Ovary (tissue), 9 donors: ENCODE data around the gene IL1RAPL1. TPM values are rescaled to one million over a fixed set of nuclear protein-coding genes. Genes with fewer than 3 reads are reported as not detected.

Experiments
- DNase-seq, 5 donors: peaks; one replicate each; pipeline ENCODE4 v3.0.0-alpha.2; 2019 to 2020
- H3K27ac ChIP-seq, 2 donors: fragments of 200-600 bp; one replicate each; pipeline versions ENCODE4 v1.5.1 to v1.8.0; 2019 to 2022
- H3K27me3 ChIP-seq: fragments of 200-600 bp; one replicate; pipeline ENCODE4 v1.8.0; 2022
- H3K36me3 ChIP-seq: fragments of 200-600 bp; sonication (generic); one replicate; pipeline ENCODE4 v1.5.1; 2019
- H3K4me1 ChIP-seq: one replicate; pipeline ENCODE4 v1.8.1; 2013; ENCODE audit warnings: mild to moderate bottlenecking, moderate library complexity; ENCODE audit not compliant: insufficient read depth
- H3K4me3 ChIP-seq: fragments of 200-600 bp; sonication (generic); one replicate; pipeline ENCODE4 v1.5.1; 2017
- H3K9me3 ChIP-seq, 2 donors: fragments of 200-600 bp in 1 of 2; sonication (generic) in 1 of 2; one replicate each; pipeline versions ENCODE4 v1.5.1 to v1.8.1; 2013 to 2019; ENCODE audit warnings: mild to moderate bottlenecking in 1 of 2, moderate library complexity in 1 of 2
- EP300 ChIP-seq: sonication (generic); formaldehyde crosslinking; IDR thresholded peaks from one replicate; pipeline ENCODE4 v1.6.1; 2017; ENCODE audit warnings: antibody characterized with exemption
- POLR2A ChIP-seq: fragments of 450-650 bp; IDR thresholded peaks from one replicate; pipeline ENCODE4 v1.6.1; 2017; ENCODE audit warnings: antibody characterized with exemption, mild to moderate bottlenecking, moderate library complexity
- WGBS, 3 donors: extraction: QIAGEN DNeasy Blood & Tissue Kit in 1 of 3; methylation state at CpG; one replicate each; pipeline versions ENCODE4 v1.1.5 to v1.1.7; 2013 to 2017; 5-methylcytosine and 5-hydroxymethylcytosine counted together
- intact Hi-C, 4 donors: fragments of 100-400 bp; cut with DNase I; formaldehyde crosslinking; loops; one replicate each; pipeline versions ENCODE4 v1.11.0 to v1.15.1; 2022 to 2023
- polyA plus RNA-seq, 2 donors: library from polyadenylated mRNA; stranded (reverse); fragments of 200-250 nt in 1 of 2; fragments of 350-450 nt in 1 of 2; fragmentation: Illumina TruSeq in 1 of 2; extraction: RNeasy Lipid Tissue Mini Kit (QIAGEN cat#74804) in 1 of 2; gene quantifications; one replicate each; pipeline ENCODE4 v1.2.3, GENCODE V29; 2013 to 2014
- total RNA-seq, 7 donors: library from RNA; depleted of rRNA in 2 of 7; stranded (reverse); fragments of >200 nt in 2 of 7; fragmentation: NEBNext Ultra II Directional in 3 of 7; extraction: Animal tissue kit (Norgen Biotek cat#: 25700) in 3 of 7; gene quantifications; one replicate each; pipeline versions ENCODE4 v1.1.0 to v1.2.4, GENCODE V29; 2016 to 2023
- TF ChIP-seq, protein P1 (sequence below), 3 donors: fragments of 450-650 bp in 2 of 3; fragments of 200-600 bp in 1 of 3; IDR thresholded peaks; one replicate each; pipeline versions ENCODE4 v1.5.1 to v1.8.0; 2016 to 2022; ENCODE audit warnings: antibody characterized with exemption in 3 of 3, mild to moderate bottlenecking in 1 of 3
- donor health status: DM: no; HTN: no; CAD: no; lungs with moderate emphysema.
- donor health status: DM: no; HTN: no; CAD: no.
- donor health status: Bipolar disorder and iron deficiency.
- donor health status: DM: yes; HTN: yes; CAD: no.
- donor health status: DM: no; HTN: no; CAD: no.
- donor health status: DM: yes; HTN: yes; CAD: no.

The IL1RAPL1 gene
- total and polyA plus RNA-seq, 9 donors = 0.23 to 1.3 (median 0.61) TPM

DNA sequence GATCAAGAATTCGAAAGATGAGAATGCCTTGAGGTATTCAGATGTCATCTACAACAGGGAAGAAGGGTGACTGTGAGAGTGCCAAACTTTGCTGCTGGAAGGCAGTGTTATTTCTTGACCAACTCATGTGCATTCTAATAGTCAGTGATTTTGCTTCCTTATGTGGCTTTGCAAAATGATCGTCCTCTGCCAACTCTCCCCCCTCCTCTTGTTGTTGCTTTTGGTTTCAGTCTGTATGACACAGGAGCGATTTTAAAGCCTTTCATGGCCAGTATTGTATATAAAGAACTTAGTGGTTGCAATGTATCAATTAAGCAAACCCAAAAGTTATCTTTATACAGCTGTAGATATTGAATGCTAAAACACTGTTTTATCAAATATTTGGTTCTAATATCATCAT, 379.1 kb downstream of the IL1RAPL1 start:
- no peaks in the 10 kb centered on the region for H3K4me1 ChIP-seq
- no peak for TF ChIP-seq EP300
- TF ChIP-seq, protein P1, sequence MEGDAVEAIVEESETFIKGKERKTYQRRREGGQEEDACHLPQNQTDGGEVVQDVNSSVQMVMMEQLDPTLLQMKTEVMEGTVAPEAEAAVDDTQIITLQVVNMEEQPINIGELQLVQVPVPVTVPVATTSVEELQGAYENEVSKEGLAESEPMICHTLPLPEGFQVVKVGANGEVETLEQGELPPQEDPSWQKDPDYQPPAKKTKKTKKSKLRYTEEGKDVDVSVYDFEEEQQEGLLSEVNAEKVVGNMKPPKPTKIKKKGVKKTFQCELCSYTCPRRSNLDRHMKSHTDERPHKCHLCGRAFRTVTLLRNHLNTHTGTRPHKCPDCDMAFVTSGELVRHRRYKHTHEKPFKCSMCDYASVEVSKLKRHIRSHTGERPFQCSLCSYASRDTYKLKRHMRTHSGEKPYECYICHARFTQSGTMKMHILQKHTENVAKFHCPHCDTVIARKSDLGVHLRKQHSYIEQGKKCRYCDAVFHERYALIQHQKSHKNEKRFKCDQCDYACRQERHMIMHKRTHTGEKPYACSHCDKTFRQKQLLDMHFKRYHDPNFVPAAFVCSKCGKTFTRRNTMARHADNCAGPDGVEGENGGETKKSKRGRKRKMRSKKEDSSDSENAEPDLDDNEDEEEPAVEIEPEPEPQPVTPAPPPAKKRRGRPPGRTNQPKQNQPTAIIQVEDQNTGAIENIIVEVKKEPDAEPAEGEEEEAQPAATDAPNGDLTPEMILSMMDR (IDR thresholded peaks at IDR 0.05) = no peak
- TF ChIP-seq POLR2A = no peak
- H3K27me3 ChIP-seq = no peaks in the 10 kb centered on the region
- no peak overlapping the region for H3K4me3 ChIP-seq
- H3K27ac ChIP-seq = no peak overlapping the region
- intact Hi-C loops = no loop called here
- 11 to 21% (median 18%) methylated on average over 3 of the region's 3 CpGs for WGBS, 3 donors
- H3K36me3 ChIP-seq = no peaks in the 10 kb centered on the region
- DNase-seq = no peak
- H3K9me3 ChIP-seq = no peaks in the 10 kb centered on the region

- H3K4me1 ChIP-seq = no peaks in the 10 kb centered on the region
These were observed 381.9 kb downstream of the IL1RAPL1 start for GRCh38 chrX:28969126-28969525.

DNA sequence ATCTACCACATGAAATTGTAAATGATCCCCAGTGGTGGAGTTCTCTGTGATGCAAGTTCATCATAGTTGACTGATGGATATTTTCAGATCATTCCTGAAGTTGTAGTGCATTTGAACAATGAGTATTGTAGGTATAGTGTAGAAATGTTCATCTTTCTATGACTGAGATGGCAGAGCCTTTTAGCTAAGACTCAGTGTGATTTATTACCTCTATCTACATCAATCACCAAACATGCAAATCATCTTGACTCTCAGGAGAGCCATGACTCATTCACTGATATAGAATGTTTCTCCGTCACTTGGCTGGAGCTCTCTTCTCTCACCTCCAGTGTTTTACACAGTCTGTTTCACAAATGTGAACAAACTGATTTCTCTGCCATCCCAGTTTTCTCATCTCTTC, 392.6 kb downstream of the IL1RAPL1 start:
- Histone ChIP-seq H3K36me3 (no peaks in the 10 kb centered on the region), H3K9me3 (no peaks in the 10 kb centered on the region), H3K27ac (no peak overlapping the region), H3K4me3 (no peak overlapping the region), H3K4me1 (no peaks in the 10 kb centered on the region), H3K27me3 (no peaks in the 10 kb centered on the region)
- no peak for DNase-seq
- TF ChIP-seq EP300 (no peak), POLR2A (no peak)
- TF ChIP-seq, protein P1 (IDR thresholded peaks at IDR 0.05) = no peak
- 75 to 95% (median 78%) methylated on average over 1 of the region's 1 CpG for WGBS, 3 donors
- intact Hi-C loops = no loop called here

More at GRCh38 chrX:28969126-28969525, 381.9 kb downstream of the IL1RAPL1 start:
- TF ChIP-seq, protein P1 (IDR thresholded peaks at IDR 0.05) = no peak
- no peak for TF ChIP-seq POLR2A
- TF ChIP-seq EP300 = no peak
- H3K27me3 ChIP-seq = no peaks in the 10 kb centered on the region
- H3K36me3 ChIP-seq = no peaks in the 10 kb centered on the region
- no peak for DNase-seq
- H3K4me3 ChIP-seq = no peak overlapping the region
- H3K9me3 ChIP-seq = no peaks in the 10 kb centered on the region
- no peak overlapping the region for H3K27ac ChIP-seq
- intact Hi-C loops = no loop called here

DNA sequence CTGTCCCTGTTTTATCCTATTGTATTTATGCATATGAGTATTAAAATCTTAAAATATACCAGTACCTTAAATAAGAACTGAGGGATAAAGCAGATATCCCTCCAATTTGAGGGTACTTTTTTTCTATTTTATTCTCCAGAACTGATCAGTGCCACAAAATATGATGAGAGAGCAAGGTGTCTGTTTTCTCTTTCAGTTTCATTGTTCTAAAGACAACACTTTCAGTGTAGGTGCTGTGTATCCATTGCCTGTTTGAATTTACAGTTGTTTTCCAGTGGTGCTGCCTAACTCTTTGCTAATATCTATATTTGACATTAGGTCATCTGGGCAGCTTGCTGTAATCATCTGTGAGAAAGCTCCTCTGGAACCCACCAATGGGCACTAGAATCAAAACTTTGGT, 394.7 kb downstream of the IL1RAPL1 start:
- Histone ChIP-seq H3K4me3 (no peak overlapping the region), H3K9me3 (no peaks in the 10 kb centered on the region), H3K27ac (no peak overlapping the region), H3K27me3 (no peaks in the 10 kb centered on the region), H3K36me3 (no peaks in the 10 kb centered on the region), H3K4me1 (no peaks in the 10 kb centered on the region)
- intact Hi-C loops = no loop called here
- DNase-seq = no peak
- TF ChIP-seq, protein P1 (IDR thresholded peaks at IDR 0.05) = no peak
- TF ChIP-seq EP300 = no peak
- TF ChIP-seq POLR2A = no peak

DNA sequence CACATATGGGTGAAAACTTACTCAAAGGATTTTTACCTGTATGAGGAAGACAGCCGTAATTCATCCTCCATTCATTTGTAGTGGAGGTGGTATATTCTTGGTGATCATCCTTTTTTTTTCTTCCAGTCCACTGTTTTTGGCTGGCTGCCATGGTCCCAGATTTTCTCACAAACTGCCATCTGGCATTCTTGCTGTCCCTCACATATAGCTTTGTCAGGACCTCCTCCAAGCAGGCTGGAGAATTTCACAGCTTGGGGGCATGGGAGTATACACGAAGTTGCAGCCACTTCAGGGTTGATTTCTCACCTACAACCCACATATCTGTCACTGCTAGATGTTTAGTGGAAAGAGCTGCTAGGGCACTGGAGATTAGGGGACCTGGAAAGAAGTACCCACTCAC, 401.0 kb downstream of the IL1RAPL1 start:
- 59 to 66% (median 60%) methylated on average over 2 of the region's 2 CpGs for WGBS, 3 donors
- no peak for DNase-seq
- Histone ChIP-seq H3K36me3 (no peaks in the 10 kb centered on the region), H3K4me1 (no peaks in the 10 kb centered on the region), H3K4me3 (no peak overlapping the region), H3K27me3 (no peaks in the 10 kb centered on the region), H3K9me3 (no peaks in the 10 kb centered on the region), H3K27ac (no peak overlapping the region)
- TF ChIP-seq EP300 (no peak), POLR2A (no peak)
- TF ChIP-seq, protein P1 (IDR thresholded peaks at IDR 0.05) = no peak
- intact Hi-C loops = no loop called here
